Esophagus muscularis mucosa (tissue), 4 donors: Measurements from ENCODE around the gene EEPD1.

Source experiments
- EP300 ChIP-seq: sonication (generic); formaldehyde crosslinking; IDR thresholded peaks from one replicate; pipeline ENCODE4 v1.6.1; 2017; ENCODE audit warnings: antibody characterized with exemption
- POLR2A ChIP-seq: fragments of 450-650 bp; IDR thresholded peaks from one replicate; pipeline ENCODE4 v1.6.1; 2017; ENCODE audit warnings: antibody characterized with exemption, moderate library complexity, mild to moderate bottlenecking, low read depth
- POLR2AphosphoS5 ChIP-seq, 2 donors: sonication (generic); formaldehyde crosslinking; IDR thresholded peaks; one replicate each; pipeline ENCODE4 v1.6.1; 2017; ENCODE audit warnings: antibody characterized with exemption in 2 of 2
- TF ChIP-seq, protein P1 (sequence below), 3 experiments: fragments of 200-600 bp in 2 of 3; fragments of 450-650 bp in 1 of 3; sonication (generic) in 2 of 3; IDR thresholded peaks; one replicate each; pipeline ENCODE4 v1.5.1; 2017 to 2019; ENCODE audit warnings: antibody characterized with exemption in 3 of 3, mild to moderate bottlenecking in 2 of 3, moderate library complexity in 1 of 3

DNA sequence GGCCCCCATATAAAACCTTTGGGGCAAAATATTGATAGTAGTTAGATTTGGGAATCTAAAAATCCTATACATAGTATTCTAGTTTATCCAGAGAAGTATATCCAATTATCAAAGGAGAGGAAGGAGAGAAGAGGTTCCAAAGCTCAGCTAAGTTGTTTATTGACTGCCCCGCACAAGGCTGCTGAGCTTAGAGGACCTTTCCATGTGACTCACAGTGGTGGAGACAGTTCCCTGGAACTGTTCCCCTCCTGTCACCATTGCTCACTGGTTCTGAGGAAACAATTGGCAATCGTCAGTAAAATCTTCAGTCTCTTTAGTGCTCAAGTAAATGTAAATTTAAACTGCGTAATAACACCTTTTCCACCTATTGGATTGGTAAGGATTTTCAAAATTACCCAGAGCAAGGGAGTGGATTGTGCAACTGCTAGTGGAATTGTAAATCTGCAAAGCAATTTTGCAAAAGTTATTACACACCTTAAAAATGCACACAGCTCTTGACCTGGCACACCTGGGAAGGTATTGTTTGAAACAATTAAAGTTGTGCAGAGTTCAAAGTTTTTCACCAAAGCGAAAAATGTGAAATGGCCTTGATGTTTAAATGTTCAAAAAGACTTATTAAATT is 63.1 kb downstream of the EEPD1 start:
- TF ChIP-seq, protein P1, sequence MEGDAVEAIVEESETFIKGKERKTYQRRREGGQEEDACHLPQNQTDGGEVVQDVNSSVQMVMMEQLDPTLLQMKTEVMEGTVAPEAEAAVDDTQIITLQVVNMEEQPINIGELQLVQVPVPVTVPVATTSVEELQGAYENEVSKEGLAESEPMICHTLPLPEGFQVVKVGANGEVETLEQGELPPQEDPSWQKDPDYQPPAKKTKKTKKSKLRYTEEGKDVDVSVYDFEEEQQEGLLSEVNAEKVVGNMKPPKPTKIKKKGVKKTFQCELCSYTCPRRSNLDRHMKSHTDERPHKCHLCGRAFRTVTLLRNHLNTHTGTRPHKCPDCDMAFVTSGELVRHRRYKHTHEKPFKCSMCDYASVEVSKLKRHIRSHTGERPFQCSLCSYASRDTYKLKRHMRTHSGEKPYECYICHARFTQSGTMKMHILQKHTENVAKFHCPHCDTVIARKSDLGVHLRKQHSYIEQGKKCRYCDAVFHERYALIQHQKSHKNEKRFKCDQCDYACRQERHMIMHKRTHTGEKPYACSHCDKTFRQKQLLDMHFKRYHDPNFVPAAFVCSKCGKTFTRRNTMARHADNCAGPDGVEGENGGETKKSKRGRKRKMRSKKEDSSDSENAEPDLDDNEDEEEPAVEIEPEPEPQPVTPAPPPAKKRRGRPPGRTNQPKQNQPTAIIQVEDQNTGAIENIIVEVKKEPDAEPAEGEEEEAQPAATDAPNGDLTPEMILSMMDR (IDR thresholded peaks at IDR 0.05): no peak
- TF ChIP-seq POLR2AphosphoS5 (IDR thresholded peaks at IDR 0.05): peak; percentile 50 to 78
- no peak for TF ChIP-seq POLR2A
- no peak for TF ChIP-seq EP300
